Measurements from ENCODE around the gene RAPGEF4. TPM values are rescaled to one million over a fixed set of nuclear protein-coding genes. Genes with fewer than 3 reads are reported as not detected.

RAPGEF4 gene
- total RNA-seq, 1 donor, result 0.36 TPM

DNA sequence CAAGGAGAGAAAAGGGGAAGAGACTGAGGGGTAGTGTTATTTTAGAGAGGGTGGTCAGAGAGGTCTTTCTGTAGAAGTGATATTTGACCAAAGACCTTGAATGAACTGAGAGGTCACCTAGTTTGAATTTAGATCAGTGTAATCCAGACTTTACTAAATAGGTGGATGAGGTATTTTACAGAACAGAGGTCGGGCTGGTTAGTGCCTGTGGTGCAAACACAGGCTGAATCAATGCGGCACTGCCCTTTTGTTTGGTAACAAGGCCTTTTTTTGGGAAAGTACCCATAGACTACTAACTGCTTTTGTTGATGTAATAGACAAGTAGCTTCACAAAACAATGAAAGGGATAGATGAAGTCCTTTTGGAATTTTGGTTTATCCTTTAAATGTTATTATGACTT lies 15.9 kb downstream of the RAPGEF4 start:
- peaks cover 19% of the 10 kb centered on the region for H3K27me3 ChIP-seq (ENCODE audit: insufficient read depth, low read length)
- no peaks in the 10 kb centered on the region for H3K36me3 ChIP-seq (ENCODE audit: insufficient read depth, low read length)
- H3K27ac ChIP-seq (ENCODE audit: low read depth, low read length), result no peak overlapping the region
- no peaks in the 10 kb centered on the region for H3K4me1 ChIP-seq (ENCODE audit: insufficient read depth, low read length)
- H3K4me2 ChIP-seq (ENCODE audit: insufficient read depth, low read length), result no peak overlapping the region
- H2AFZ ChIP-seq (ENCODE audit: low read length), result no peak overlapping the region
- no peak overlapping the region for H3K4me3 ChIP-seq (ENCODE audit: insufficient read depth, low read length)
- no peaks in the 10 kb centered on the region for H3K9me3 ChIP-seq (ENCODE audit: low read depth, low read length)
- no peaks in the 10 kb centered on the region for H4K20me1 ChIP-seq (ENCODE audit: insufficient read depth, low read length)
- no peaks in the 10 kb centered on the region for H3K79me2 ChIP-seq (ENCODE audit: insufficient read depth, low read length)
- no peak for DNase-seq (ENCODE audit: insufficient read length, low spot score, missing footprints)
- no peak for TF ChIP-seq CTCF (IDR thresholded peaks at IDR 0.05; ENCODE audit: extremely low read depth, low read depth, low read length)

DNA sequence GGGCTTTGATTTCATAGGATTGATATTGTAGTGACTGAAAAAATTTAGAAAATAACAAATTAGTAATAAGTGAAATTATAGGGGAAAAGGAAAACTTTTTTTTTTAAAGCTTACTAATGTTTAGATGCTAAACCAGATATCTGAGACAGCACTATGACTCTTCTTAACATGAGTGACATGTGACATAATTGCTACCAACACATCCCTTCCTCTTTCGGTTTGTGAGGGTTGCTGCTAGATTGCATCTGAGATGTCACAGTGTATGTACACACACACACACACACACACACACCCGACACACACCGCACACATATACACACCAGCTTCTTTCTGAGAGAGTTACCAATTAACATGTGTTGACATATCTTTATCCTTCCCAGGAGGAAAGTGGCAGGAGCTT lies 18.0 kb downstream of the RAPGEF4 start:
- H3K79me2 ChIP-seq (ENCODE audit: insufficient read depth, low read length), result no peaks in the 10 kb centered on the region
- H3K36me3 ChIP-seq (ENCODE audit: insufficient read depth, low read length), result no peaks in the 10 kb centered on the region
- H4K20me1 ChIP-seq (ENCODE audit: insufficient read depth, low read length), result no peaks in the 10 kb centered on the region
- no peak for TF ChIP-seq CTCF (IDR thresholded peaks at IDR 0.05; ENCODE audit: extremely low read depth, low read depth, low read length)
- no peak overlapping the region for H2AFZ ChIP-seq (ENCODE audit: low read length)
- no peak for DNase-seq (ENCODE audit: insufficient read length, low spot score, missing footprints)
- no peaks in the 10 kb centered on the region for H3K4me1 ChIP-seq (ENCODE audit: insufficient read depth, low read length)
- no peak overlapping the region for H3K4me3 ChIP-seq (ENCODE audit: insufficient read depth, low read length)
- no peak overlapping the region for H3K4me2 ChIP-seq (ENCODE audit: insufficient read depth, low read length)
- no peak overlapping the region for H3K27ac ChIP-seq (ENCODE audit: low read depth, low read length)
- peaks cover 23% of the 10 kb centered on the region for H3K27me3 ChIP-seq (ENCODE audit: insufficient read depth, low read length)
- no peaks in the 10 kb centered on the region for H3K9me3 ChIP-seq (ENCODE audit: low read depth, low read length)

- Histone ChIP-seq H2AFZ (ENCODE audit: low read length) (no peak overlapping the region), H3K79me2 (ENCODE audit: insufficient read depth, low read length) (no peaks in the 10 kb centered on the region), H4K20me1 (ENCODE audit: insufficient read depth, low read length) (no peaks in the 10 kb centered on the region), H3K4me2 (ENCODE audit: insufficient read depth, low read length) (no peak overlapping the region), H3K4me3 (ENCODE audit: insufficient read depth, low read length) (no peak overlapping the region), H3K9me3 (ENCODE audit: low read depth, low read length) (peaks cover 2% of the 10 kb centered on the region), H3K27ac (ENCODE audit: low read depth, low read length) (no peak overlapping the region), H3K36me3 (ENCODE audit: insufficient read depth, low read length) (no peaks in the 10 kb centered on the region), H3K27me3 (ENCODE audit: insufficient read depth, low read length) (peaks cover 16% of the 10 kb centered on the region), H3K4me1 (ENCODE audit: insufficient read depth, low read length) (no peaks in the 10 kb centered on the region)
- TF ChIP-seq CTCF (IDR thresholded peaks at IDR 0.05; ENCODE audit: extremely low read depth, low read depth, low read length), result no peak
- DNase-seq (ENCODE audit: insufficient read length, low spot score, missing footprints), result no peak
Measured at GRCh38 chr2:172759441-172759840, 23.8 kb downstream of the RAPGEF4 start.

- Histone ChIP-seq H4K20me1 (ENCODE audit: insufficient read depth, low read length) (no peaks in the 10 kb centered on the region), H3K9me3 (ENCODE audit: low read depth, low read length) (peaks cover 2% of the 10 kb centered on the region), H3K36me3 (ENCODE audit: insufficient read depth, low read length) (no peaks in the 10 kb centered on the region), H3K4me1 (ENCODE audit: insufficient read depth, low read length) (no peaks in the 10 kb centered on the region), H3K27me3 (ENCODE audit: insufficient read depth, low read length) (peaks cover 19% of the 10 kb centered on the region), H3K27ac (ENCODE audit: low read depth, low read length) (no peak overlapping the region), H3K4me2 (ENCODE audit: insufficient read depth, low read length) (no peak overlapping the region), H3K79me2 (ENCODE audit: insufficient read depth, low read length) (no peaks in the 10 kb centered on the region), H3K4me3 (ENCODE audit: insufficient read depth, low read length) (no peak overlapping the region), H2AFZ (ENCODE audit: low read length) (no peak overlapping the region)
- DNase-seq (ENCODE audit: insufficient read length, low spot score, missing footprints), result no peak
- TF ChIP-seq CTCF (IDR thresholded peaks at IDR 0.05; ENCODE audit: extremely low read depth, low read depth, low read length), result no peak
Measured at GRCh38 chr2:172761306-172761705, 25.7 kb downstream of the RAPGEF4 start.
